Measurements from ENCODE around the gene TMED7. TPM values are rescaled to one million over a fixed set of nuclear protein-coding genes. Genes with fewer than 3 reads are reported as not detected.

TMED7 gene
- total RNA-seq, 4 donors from 2014 or later, result 33.5 to 112 (median 60.6) TPM

DNA sequence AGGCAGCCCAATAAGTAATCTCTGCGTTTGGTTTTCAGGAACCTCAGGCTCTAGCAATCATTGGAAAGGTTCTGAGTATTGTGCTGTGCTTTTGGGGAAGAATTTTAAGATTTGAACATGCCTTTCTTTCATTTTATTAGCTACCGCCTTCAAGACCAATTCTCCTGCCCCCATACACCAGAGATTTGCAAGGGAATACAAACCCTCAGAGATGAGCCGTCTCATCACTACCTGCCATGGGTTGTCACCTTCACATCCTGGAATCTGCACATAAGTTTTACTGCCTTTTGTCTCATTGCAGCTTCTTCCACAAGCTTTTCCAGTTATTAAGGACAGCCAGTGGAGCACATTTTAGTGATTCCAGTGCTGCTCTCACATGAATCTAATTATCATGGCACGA is 11.7 kb upstream of the TMED7 start:
- no peak for DNase-seq (ENCODE audit: low spot score in 2 of 2)
- 63 to 67% methylated on average over 4 of the region's 4 CpGs for WGBS, 2 donors
- TF ChIP-seq, protein P1, sequence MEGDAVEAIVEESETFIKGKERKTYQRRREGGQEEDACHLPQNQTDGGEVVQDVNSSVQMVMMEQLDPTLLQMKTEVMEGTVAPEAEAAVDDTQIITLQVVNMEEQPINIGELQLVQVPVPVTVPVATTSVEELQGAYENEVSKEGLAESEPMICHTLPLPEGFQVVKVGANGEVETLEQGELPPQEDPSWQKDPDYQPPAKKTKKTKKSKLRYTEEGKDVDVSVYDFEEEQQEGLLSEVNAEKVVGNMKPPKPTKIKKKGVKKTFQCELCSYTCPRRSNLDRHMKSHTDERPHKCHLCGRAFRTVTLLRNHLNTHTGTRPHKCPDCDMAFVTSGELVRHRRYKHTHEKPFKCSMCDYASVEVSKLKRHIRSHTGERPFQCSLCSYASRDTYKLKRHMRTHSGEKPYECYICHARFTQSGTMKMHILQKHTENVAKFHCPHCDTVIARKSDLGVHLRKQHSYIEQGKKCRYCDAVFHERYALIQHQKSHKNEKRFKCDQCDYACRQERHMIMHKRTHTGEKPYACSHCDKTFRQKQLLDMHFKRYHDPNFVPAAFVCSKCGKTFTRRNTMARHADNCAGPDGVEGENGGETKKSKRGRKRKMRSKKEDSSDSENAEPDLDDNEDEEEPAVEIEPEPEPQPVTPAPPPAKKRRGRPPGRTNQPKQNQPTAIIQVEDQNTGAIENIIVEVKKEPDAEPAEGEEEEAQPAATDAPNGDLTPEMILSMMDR (IDR thresholded peaks at IDR 0.05), result no peak
- no peak for TF ChIP-seq POLR2A (IDR thresholded peaks at IDR 0.05)
- intact Hi-C loops (cut with DNase I; ENCODE audit: low total_unique reads), result no loop called here
- H3K4me3 ChIP-seq (ENCODE audit: low read depth, poor library complexity, severe bottlenecking), result no peak overlapping the region

- TF ChIP-seq POLR2A (IDR thresholded peaks at IDR 0.05), result no peak
- TF ChIP-seq, protein P1 (IDR thresholded peaks at IDR 0.05), result no peak
- DNase-seq (ENCODE audit: low spot score in 2 of 2), result no peak
- no peak overlapping the region for H3K4me3 ChIP-seq (ENCODE audit: low read depth, poor library complexity, severe bottlenecking)
- intact Hi-C loops (cut with DNase I; ENCODE audit: low total_unique reads), result no loop called here
- WGBS, 2 donors, result 84 to 88% methylated on average over 1 of the region's 1 CpG
Observed at GRCh38 chr5:115636008-115636407, 10.2 kb upstream of the TMED7 start.

DNA sequence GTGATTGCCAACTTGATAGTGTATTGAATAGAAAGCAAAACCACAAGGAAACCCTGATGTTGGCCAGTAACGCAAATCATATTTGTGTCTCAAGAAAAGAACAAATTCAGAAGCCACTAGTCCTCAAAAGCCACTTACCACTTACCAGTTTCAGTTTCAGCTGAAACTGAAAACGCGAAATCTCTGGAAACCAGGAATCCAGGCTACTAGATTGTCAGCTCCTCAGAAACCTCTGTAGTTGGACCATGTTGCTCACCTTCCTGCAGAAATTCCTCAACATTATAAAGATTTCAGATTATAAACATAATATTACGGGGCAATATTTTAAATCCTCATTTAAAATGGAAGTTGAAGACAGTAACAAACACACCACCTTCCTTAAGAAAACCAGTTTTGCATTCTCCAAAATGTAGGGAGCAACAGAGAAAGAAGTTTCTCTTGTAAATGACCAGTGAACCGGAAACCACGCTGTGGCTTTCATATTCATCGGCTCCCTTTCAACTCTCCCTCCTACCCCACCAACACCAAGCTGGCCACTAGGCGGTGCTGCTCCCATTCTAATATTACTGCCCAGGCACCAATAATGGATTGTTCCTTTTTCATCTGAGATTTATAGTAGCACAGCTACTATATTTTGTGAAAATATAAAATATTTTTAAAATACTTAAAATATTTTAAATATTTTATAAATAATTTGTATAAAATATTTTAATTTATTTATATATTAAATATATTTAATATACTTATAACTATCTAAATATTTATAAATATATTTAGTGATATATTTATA is 8.7 kb upstream of the TMED7 start:
- no peak overlapping the region for H3K4me3 ChIP-seq (ENCODE audit: low read depth, poor library complexity, severe bottlenecking)
- no peak for TF ChIP-seq POLR2A (IDR thresholded peaks at IDR 0.05)
- TF ChIP-seq, protein P1 (IDR thresholded peaks at IDR 0.05), result peak in 1 of 3 donors; percentile 67
- intact Hi-C loops (cut with DNase I; ENCODE audit: low total_unique reads), result no loop called here
- DNase-seq (ENCODE audit: low spot score in 2 of 2), result peak; percentile 90 to 97
- WGBS, 2 donors, result 8 to 9% methylated on average over 8 of the region's 8 CpGs

- 93 to 96% methylated on average over 1 of the region's 1 CpG for WGBS, 2 donors
- DNase-seq (ENCODE audit: low spot score in 2 of 2), result no peak
- no peak overlapping the region for H3K4me3 ChIP-seq (ENCODE audit: low read depth, poor library complexity, severe bottlenecking)
- TF ChIP-seq POLR2A (IDR thresholded peaks at IDR 0.05), result no peak
- intact Hi-C loops (cut with DNase I; ENCODE audit: low total_unique reads), result no loop called here
Observed at GRCh38 chr5:115629903-115630302, 4.1 kb upstream of the TMED7 start.

DNA sequence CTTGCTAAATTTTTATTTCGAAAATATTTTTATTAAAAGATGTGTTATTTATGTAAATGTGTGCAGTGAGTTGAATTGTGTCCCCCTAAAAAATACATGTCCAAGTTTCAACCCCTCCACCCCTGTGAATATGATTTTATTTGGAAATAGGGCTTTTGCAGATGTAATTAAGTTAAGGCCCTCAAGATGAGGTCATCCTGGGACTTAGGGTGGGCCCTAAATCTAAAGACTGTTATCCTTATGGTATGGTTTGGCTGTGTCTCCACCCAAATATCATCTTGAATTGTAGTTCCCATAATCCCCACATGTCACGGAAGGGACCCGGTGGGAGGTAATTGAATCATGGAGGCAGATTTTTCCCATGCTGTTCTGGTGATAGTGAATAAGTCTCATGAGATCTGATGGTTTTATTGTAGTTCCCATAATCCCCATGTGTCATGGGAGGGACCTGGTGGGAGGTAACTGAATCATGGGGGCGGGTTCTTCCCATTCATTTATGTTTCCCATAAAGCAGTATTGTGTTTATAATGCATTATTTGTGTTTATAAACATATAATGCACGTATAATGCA is 1.5 kb upstream of the TMED7 start:
- DNase-seq (ENCODE audit: low spot score in 2 of 2), result no peak
- TF ChIP-seq, protein P1 (IDR thresholded peaks at IDR 0.05), result no peak
- no peak for TF ChIP-seq POLR2A (IDR thresholded peaks at IDR 0.05)
- intact Hi-C loops (cut with DNase I; ENCODE audit: low total_unique reads), result no loop called here
- WGBS, 2 donors, result 68 to 73% methylated on average over 5 of the region's 5 CpGs
- no peak overlapping the region for H3K4me3 ChIP-seq (ENCODE audit: low read depth, poor library complexity, severe bottlenecking)

DNA sequence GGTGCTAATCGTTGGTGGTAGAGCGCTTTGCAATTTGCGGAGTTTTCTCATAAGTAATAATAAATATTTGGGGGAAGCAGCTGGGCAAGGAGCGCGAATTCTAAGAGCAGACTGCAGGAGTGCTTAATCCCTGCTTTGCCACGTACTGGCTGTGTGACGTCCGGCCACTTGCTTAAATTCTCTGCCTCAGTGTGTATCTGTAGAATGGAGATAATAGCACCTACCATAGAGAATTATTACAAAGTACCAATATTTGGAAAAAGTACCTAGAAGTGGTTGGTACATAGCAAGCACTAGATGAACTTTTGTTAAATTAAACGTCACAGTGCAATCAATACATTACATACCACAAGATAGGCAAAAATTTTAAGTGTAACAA is 598 bp upstream of the TMED7 start:
- DNase-seq (ENCODE audit: low spot score in 2 of 2), result no peak
- 0% methylated on average over 9 of the region's 9 CpGs for WGBS, 2 donors
- intact Hi-C loops (cut with DNase I; ENCODE audit: low total_unique reads), result no loop called here
- TF ChIP-seq, protein P1 (IDR thresholded peaks at IDR 0.05), result no peak
- TF ChIP-seq POLR2A (IDR thresholded peaks at IDR 0.05), result no peak
- H3K4me3 ChIP-seq (ENCODE audit: low read depth, poor library complexity, severe bottlenecking), result peak overlapping the region; percentile 32

Measured in lower leg skin (tissue), 4 donors.